Activated T-helper 2 cell treated with anti-CD3 and anti-CD28 coated beads, Interferon-gamma antibody, Interleukin-2, Interleukin-4, amounts not matched to agents 10 μg/mL and 5 μg/mL and 100 μg/mL, durations not matched to agents 14 hours and 24 hours and 36 hours (primary cell): ENCODE results near the gene TBC1D9B. TPM values are rescaled to one million over a fixed set of nuclear protein-coding genes. Genes with fewer than 3 reads are reported as not detected.

Experiments
- DNase-seq: peaks from one replicate; pipeline ENCODE4 v3.0.0; 2021; ENCODE audit warnings: low spot score
- H3K27ac Mint-ChIP-seq: one replicate; pipeline ENCODE4 v1.8.0; 2021; ENCODE audit warnings: mixed read lengths
- H3K27me3 Mint-ChIP-seq: one replicate; pipeline ENCODE4 v1.8.0; 2021; ENCODE audit warnings: low read depth, mixed read lengths
- H3K36me3 Mint-ChIP-seq: one replicate; pipeline ENCODE4 v1.8.0; 2021; ENCODE audit warnings: low read depth, mixed read lengths
- H3K4me1 Mint-ChIP-seq: one replicate; pipeline ENCODE4 v1.8.0; 2021; ENCODE audit warnings: low read depth, mixed read lengths
- H3K4me3 Mint-ChIP-seq: one replicate; pipeline ENCODE4 v1.8.0; 2021; ENCODE audit warnings: low read depth, mild to moderate bottlenecking, moderate library complexity, mixed read lengths
- H3K9me3 Mint-ChIP-seq: one replicate; pipeline ENCODE4 v1.8.0; 2021; ENCODE audit warnings: mixed read lengths
- intact Hi-C: fragments of 100-400 bp; cut with micrococcal nuclease; formaldehyde crosslinking; loops from one replicate; pipeline ENCODE4 v1.15.1; 2023
- total RNA-seq: library from RNA; stranded (reverse); gene quantifications from 2 replicates; pipeline ENCODE4 v1.2.3, GENCODE V29; 2022

The TBC1D9B gene
- total RNA-seq, 1 donor from 2014 or later: 125 TPM

DNA sequence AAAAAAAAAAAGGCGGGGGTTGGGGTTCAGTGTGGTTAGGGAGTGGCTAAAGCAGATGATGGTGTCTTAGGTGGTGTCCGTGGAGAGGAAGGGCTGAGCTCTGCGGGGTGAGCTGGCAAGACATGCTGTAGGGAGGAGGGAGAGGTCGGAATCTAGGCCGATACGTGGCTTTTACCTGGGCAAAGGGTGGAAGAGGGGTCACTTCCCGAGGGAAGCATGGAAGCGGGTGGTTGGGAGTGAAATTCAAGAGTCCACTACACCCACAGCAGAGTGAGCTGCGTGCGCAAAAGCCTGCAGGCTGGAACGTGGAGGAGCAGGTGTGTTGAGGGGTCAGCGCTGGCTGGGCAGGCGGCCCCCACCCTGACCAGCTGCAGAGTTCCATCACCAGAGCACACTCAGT is 17.8 kb downstream of the TBC1D9B start:
- intact Hi-C loops: no loop called here
- Mint-ChIP-seq H3K27ac (no peak overlapping the region), H3K4me3 (no peak overlapping the region), H3K9me3 (peaks cover 9% of the 10 kb centered on the region), H3K36me3 (peaks cover 70% of the 10 kb centered on the region), H3K27me3 (no peaks in the 10 kb centered on the region), H3K4me1 (no peaks in the 10 kb centered on the region)
- DNase-seq: no peak

DNA sequence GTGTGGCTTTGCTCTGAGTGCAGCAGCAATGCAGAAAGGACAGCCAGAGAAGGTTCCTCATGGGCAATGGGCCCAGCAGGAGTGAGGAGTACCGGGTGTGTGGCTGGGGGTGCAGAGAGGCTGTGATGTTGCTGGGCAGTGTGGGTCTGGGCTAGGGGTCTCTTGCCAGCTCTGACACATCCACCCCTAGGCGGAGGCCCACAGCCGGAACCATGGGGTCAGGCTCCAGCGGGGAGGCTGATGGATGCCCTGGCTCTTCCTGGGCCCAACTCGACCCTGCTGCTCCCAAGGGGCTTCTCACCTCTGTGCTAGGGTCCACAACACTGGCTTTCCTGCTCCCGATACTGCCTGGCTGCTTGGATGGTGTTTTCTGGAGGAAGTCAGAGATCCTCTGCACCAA is 19.9 kb downstream of the TBC1D9B start:
- H3K27me3 Mint-ChIP-seq: no peaks in the 10 kb centered on the region
- intact Hi-C loops: no loop called here
- no peak for DNase-seq
- H3K27ac Mint-ChIP-seq: no peak overlapping the region
- H3K4me3 Mint-ChIP-seq: no peak overlapping the region
- peaks cover 83% of the 10 kb centered on the region for H3K36me3 Mint-ChIP-seq
- no peaks in the 10 kb centered on the region for H3K4me1 Mint-ChIP-seq
- peaks cover 27% of the 10 kb centered on the region for H3K9me3 Mint-ChIP-seq

DNA sequence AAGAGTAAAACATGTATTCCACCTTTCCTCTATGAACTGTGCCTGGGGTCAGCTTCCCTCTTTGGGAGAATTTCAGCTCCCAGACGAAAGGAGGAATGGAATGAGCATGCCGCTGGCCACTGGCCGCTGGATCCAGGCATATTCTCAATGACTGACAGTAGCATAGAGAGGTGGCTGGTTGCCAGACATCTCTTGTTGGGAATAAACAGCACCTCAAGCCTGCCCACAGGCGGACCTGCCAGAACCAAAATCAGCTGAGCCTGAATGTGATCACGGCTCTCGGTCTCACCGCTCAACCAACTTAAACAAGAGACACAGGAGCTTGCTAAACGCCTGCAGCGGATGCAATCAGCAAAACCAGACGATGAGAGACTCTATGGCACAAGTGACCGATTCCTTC is 20.6 kb downstream of the TBC1D9B start:
- no peak for DNase-seq
- Mint-ChIP-seq H3K4me3 (no peak overlapping the region), H3K36me3 (peaks cover 85% of the 10 kb centered on the region), H3K27me3 (no peaks in the 10 kb centered on the region), H3K4me1 (no peaks in the 10 kb centered on the region), H3K27ac (no peak overlapping the region), H3K9me3 (peaks cover 30% of the 10 kb centered on the region)
- intact Hi-C loops: no loop called here

GRCh38 chr5:179886190-179886911 is 21.3 kb downstream of the TBC1D9B start:
- intact Hi-C loops: no loop called here
- Mint-ChIP-seq H3K4me3 (no peak overlapping the region), H3K9me3 (peaks cover 30% of the 10 kb centered on the region), H3K27me3 (no peaks in the 10 kb centered on the region), H3K36me3 (peaks cover 88% of the 10 kb centered on the region), H3K4me1 (no peaks in the 10 kb centered on the region), H3K27ac (no peak overlapping the region)
- DNase-seq: no peak

DNA sequence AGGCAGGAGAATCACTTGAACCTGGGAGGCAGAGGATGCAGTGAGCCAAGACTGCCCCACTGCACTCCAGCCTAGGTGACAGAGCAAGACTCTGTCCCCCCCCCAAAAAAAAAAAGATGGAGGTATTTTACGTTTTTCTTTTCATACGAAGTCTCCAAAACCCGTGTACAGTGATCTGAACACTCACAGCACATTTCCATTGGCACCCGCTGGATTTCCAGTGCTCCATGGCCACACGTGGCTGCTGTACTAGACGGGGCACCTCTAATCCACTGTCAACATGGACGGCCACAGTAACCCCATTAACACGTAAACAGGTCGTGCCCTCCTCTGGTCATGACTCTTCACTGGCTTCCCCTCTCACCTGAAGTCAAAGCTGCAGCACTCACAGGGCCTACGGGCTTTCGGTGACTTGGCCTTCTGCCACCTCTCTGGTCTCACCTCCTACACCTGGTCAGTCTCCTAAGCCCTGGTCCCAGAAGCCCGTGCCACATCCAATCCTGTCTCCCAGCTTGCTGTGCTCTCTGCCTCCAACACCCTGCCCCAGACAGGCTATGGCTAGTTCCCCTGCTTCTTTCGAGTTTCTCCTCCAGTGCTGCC is 22.1 kb downstream of the TBC1D9B start:
- peaks cover 89% of the 10 kb centered on the region for H3K36me3 Mint-ChIP-seq
- H3K9me3 Mint-ChIP-seq: peaks cover 30% of the 10 kb centered on the region
- intact Hi-C loops: no loop called here
- no peak overlapping the region for H3K4me3 Mint-ChIP-seq
- H3K4me1 Mint-ChIP-seq: no peaks in the 10 kb centered on the region
- no peak overlapping the region for H3K27ac Mint-ChIP-seq
- no peaks in the 10 kb centered on the region for H3K27me3 Mint-ChIP-seq
- DNase-seq: no peak

- H3K4me1 Mint-ChIP-seq: no peaks in the 10 kb centered on the region
- H3K36me3 Mint-ChIP-seq: peaks cover 74% of the 10 kb centered on the region
- no peak overlapping the region for H3K4me3 Mint-ChIP-seq
- peaks cover 30% of the 10 kb centered on the region for H3K9me3 Mint-ChIP-seq
- H3K27me3 Mint-ChIP-seq: no peaks in the 10 kb centered on the region
- DNase-seq: no peak
- H3K27ac Mint-ChIP-seq: no peak overlapping the region
- intact Hi-C loops: no loop called here
These were observed 24.5 kb downstream of the TBC1D9B start for GRCh38 chr5:179883163-179883562.

GRCh38 chr5:179882338-179882737 is 25.4 kb downstream of the TBC1D9B start:
- H3K4me1 Mint-ChIP-seq: no peaks in the 10 kb centered on the region
- intact Hi-C loops: no loop called here

GRCh38 chr5:179880848-179881590 is 26.7 kb downstream of the TBC1D9B start:
- DNase-seq: no peak
- no peak overlapping the region for H3K4me3 Mint-ChIP-seq
- peaks cover 66% of the 10 kb centered on the region for H3K36me3 Mint-ChIP-seq
- no peaks in the 10 kb centered on the region for H3K27me3 Mint-ChIP-seq
- intact Hi-C loops: no loop called here
- H3K27ac Mint-ChIP-seq: no peak overlapping the region
- no peaks in the 10 kb centered on the region for H3K4me1 Mint-ChIP-seq
- peaks cover 30% of the 10 kb centered on the region for H3K9me3 Mint-ChIP-seq

More at GRCh38 chr5:179882338-179882737, 25.4 kb downstream of the TBC1D9B start:
- H3K9me3 Mint-ChIP-seq: peaks cover 30% of the 10 kb centered on the region
- H3K27me3 Mint-ChIP-seq: no peaks in the 10 kb centered on the region
- no peak overlapping the region for H3K27ac Mint-ChIP-seq
- DNase-seq: no peak
- peaks cover 72% of the 10 kb centered on the region for H3K36me3 Mint-ChIP-seq
- H3K4me3 Mint-ChIP-seq: no peak overlapping the region

DNA sequence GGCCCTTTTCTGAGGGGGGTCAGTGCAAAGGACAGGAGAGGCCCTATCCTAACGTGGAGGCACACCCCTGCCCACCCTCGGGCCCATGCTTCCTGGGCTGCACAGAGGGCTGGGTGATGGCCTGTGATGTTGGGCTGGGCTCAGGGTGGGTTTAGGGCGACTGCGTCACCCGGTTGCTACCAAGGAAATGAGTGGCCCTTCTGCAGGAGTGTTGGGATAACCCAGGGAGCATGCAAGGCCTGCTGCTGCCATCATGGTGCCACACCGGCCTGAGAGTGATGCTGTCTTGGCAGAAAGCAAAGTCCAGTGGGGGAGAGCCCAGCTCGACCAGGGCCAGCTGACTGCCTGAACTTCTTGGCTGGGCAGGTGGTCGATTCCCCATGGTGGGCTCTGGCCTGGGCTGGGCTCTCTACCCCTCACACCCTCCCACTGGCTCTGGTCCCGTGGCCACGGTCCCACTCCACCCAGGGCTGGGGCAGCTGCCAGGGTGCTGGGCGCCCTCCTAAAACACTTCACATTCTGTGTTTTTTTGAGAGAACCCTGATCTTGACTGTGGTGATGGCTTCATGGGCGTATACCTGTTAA is 27.5 kb downstream of the TBC1D9B start:
- Mint-ChIP-seq H3K9me3 (peaks cover 23% of the 10 kb centered on the region), H3K4me3 (no peak overlapping the region)

GRCh38 chr5:179879690-179880010 is 28.0 kb downstream of the TBC1D9B start:
- Mint-ChIP-seq H3K4me3 (no peak overlapping the region), H3K36me3 (peaks cover 62% of the 10 kb centered on the region), H3K27ac (no peak overlapping the region), H3K27me3 (no peaks in the 10 kb centered on the region), H3K9me3 (peaks cover 18% of the 10 kb centered on the region), H3K4me1 (no peaks in the 10 kb centered on the region)
- DNase-seq: no peak
- intact Hi-C loops: no loop called here

More for the DNA sequence above, 27.5 kb downstream of the TBC1D9B start:
- Mint-ChIP-seq H3K27me3 (no peaks in the 10 kb centered on the region), H3K36me3 (peaks cover 62% of the 10 kb centered on the region), H3K4me1 (no peaks in the 10 kb centered on the region), H3K27ac (no peak overlapping the region)
- no peak for DNase-seq
- intact Hi-C loops: no loop called here

GRCh38 chr5:179879003-179879689 is 28.6 kb downstream of the TBC1D9B start:
- intact Hi-C loops: no loop called here
- peaks cover 58% of the 10 kb centered on the region for H3K36me3 Mint-ChIP-seq
- peaks cover 14% of the 10 kb centered on the region for H3K9me3 Mint-ChIP-seq
- no peak overlapping the region for H3K27ac Mint-ChIP-seq
- no peaks in the 10 kb centered on the region for H3K4me1 Mint-ChIP-seq
- H3K4me3 Mint-ChIP-seq: no peak overlapping the region
- no peaks in the 10 kb centered on the region for H3K27me3 Mint-ChIP-seq
- no peak for DNase-seq

- DNase-seq: no peak
- intact Hi-C loops: no loop called here
- Mint-ChIP-seq H3K27me3 (no peaks in the 10 kb centered on the region), H3K4me3 (no peak overlapping the region), H3K27ac (no peak overlapping the region), H3K4me1 (no peaks in the 10 kb centered on the region), H3K36me3 (peaks cover 55% of the 10 kb centered on the region), H3K9me3 (peaks cover 7% of the 10 kb centered on the region)
These were observed 29.3 kb downstream of the TBC1D9B start for GRCh38 chr5:179878222-179879002.
